Colon (tissue), 2 donors: Measurements from ENCODE around the gene SAPCD2.

ENCODE experiments used
- FAIRE-seq: peaks from 2 replicates; lab custom pipeline; 2012; peaks lifted over from hg19 to GRCh38; lab: Jason Lieb, UNC
- donor health status: control.
- donor health status: control.

The SAPCD2 gene

DNA sequence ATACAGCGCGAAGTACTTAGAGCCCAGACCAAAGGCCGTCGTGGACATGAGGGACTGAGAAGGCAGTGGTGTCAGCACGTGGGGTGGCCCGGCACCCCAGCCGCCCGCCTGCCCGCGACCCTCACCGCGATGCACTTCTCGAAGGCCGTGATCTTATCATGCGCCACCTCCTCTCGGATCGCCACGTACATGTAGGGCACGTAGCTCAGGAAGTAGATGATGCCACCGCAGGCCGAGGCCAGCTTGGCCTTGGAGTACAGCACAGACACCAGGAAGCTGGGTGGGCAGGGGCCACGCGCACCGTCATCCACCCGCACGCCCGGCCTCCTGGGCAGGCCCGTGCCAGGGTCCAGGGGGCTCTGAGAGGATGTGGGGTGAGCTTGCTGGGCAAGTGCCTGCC lies 53.3 kb downstream of the SAPCD2 start:
- no peak for FAIRE-seq

- no peak for FAIRE-seq
Observed at GRCh38 chr9:137016436-137016835, 53.9 kb downstream of the SAPCD2 start.

DNA sequence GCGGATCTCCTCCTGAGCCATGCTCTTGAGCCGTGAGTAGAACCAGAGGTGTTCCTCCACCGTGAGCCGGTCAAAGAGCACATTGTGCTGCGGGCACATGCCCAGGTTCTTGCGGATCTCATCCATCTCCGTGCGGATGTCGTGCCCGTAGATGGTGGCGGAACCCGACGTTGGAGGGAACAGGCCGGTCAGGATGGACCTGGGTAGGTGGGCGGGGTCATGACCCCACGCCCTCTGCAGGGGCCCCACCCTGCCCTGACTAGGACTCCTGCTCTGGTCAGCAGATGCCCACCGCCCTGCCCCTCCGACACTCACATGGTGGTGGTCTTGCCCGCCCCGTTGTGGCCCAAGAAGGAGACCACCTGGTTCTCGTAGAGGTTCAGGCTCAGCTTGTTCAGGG lies 54.4 kb downstream of the SAPCD2 start:
- FAIRE-seq: no peak

DNA sequence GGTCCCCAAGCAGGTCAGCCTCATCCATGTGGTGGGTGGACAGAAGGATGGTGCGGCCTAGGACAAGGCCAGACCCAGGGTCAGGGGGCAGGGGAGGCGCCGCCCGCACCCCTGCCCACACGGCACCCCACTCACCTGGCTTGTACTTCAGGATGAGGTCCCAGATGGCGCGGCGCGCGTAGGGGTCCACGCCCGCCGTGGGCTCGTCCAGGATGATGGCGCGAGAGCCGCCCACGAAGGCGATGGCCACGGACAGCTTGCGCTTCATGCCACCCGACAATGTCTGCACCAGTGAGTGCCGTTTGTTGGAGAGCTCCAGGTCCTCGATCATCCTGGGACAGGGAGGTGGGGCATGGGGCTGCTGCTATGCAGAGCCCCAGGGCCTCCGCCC lies 54.8 kb downstream of the SAPCD2 start:
- FAIRE-seq: no peak

GRCh38 chr9:137014776-137015539 lies 55.4 kb downstream of the SAPCD2 start:
- no peak for FAIRE-seq

GRCh38 chr9:137014166-137014565 lies 56.2 kb downstream of the SAPCD2 start:
- FAIRE-seq: no peak

DNA sequence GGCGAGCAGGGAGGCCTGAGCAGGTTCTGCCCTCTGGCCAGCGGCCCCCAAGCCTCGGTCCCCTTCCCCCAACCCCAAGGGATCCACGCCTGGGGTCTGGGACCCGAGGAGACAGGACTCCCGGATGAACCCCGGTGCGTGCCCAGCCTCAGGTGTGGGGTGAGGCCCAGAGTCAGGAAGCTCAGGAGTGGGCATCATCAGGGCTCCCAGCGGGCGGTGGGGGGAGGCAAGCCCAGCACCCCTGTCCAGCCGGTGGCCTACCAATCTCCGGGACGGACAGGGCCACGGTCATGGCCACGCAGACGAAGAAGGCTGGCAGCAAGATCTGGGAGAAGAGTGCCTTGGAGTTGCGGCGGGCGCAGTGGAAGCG lies 56.8 kb downstream of the SAPCD2 start:
- FAIRE-seq: no peak

DNA sequence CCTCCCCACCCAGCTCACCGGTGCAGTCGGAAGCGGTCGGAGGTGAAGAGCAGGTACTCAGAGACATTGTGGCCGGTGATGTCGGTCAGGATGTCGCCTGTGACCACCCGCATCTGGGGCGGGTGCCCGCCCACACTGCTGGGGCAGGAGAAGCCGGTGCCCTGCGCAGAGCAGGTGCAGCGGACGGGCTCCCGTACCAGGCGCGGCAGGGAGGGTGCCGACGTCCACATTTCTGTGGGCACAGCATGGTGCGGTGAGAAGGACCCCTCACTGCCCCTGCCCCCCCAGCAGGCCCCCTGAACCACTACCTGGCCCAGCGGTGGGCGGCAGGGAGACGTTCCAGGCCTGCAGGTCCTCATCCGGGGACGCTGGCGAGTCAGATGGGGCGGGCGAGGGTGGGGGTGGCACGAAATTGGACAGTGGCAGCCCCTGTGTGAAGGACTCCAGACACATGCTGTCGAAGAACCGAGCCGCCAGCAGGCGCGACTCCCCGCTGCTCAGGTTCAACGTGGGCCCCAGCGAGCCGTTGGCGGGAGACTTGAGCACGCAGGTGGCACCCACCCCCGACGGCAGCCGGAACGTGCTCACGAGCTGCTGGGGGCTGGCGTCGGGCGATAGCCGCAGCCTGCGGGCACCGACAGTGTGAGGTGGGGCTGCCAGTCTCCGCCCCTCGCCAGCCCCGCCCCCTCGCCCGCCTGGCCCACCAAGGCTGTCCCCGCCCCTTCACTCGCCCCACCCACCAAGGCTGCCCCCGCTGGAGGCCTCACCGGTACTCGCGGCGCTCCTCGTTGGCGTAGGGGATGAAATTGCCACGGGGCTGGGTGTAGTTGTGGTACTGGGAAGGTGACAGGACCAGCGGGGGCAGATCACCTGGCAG lies 57.4 kb downstream of the SAPCD2 start:
- no peak for FAIRE-seq
